GM12801 (cell line): ENCODE results near the gene PMS1.

Experiments used
- TF ChIP-seq, protein P1 (sequence below): IDR thresholded peaks from one replicate; pipeline ENCODE4 v1.5.1; 2011; ENCODE audit warnings: control low read depth; ENCODE audit not compliant: insufficient read length; ENCODE audit errors: extremely low read depth

Gene PMS1

DNA sequence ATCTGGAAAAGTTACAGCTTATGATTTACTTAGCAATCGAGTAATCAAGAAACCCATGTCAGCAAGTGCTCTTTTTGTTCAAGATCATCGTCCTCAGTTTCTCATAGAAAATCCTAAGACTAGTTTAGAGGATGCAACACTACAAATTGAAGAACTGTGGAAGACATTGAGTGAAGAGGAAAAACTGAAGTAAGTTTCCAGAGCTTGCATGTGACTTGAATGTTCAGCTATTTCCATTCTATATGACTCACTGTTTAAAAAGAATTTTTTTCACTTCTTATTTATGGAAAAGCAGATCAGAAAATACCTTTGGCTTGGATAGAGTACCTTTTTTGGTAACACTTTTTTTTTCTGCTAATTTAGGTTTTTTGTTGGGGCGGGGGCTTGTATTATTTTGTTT lies 70.7 kb downstream of the PMS1 start:
- TF ChIP-seq, protein P1, sequence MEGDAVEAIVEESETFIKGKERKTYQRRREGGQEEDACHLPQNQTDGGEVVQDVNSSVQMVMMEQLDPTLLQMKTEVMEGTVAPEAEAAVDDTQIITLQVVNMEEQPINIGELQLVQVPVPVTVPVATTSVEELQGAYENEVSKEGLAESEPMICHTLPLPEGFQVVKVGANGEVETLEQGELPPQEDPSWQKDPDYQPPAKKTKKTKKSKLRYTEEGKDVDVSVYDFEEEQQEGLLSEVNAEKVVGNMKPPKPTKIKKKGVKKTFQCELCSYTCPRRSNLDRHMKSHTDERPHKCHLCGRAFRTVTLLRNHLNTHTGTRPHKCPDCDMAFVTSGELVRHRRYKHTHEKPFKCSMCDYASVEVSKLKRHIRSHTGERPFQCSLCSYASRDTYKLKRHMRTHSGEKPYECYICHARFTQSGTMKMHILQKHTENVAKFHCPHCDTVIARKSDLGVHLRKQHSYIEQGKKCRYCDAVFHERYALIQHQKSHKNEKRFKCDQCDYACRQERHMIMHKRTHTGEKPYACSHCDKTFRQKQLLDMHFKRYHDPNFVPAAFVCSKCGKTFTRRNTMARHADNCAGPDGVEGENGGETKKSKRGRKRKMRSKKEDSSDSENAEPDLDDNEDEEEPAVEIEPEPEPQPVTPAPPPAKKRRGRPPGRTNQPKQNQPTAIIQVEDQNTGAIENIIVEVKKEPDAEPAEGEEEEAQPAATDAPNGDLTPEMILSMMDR: no peak

DNA sequence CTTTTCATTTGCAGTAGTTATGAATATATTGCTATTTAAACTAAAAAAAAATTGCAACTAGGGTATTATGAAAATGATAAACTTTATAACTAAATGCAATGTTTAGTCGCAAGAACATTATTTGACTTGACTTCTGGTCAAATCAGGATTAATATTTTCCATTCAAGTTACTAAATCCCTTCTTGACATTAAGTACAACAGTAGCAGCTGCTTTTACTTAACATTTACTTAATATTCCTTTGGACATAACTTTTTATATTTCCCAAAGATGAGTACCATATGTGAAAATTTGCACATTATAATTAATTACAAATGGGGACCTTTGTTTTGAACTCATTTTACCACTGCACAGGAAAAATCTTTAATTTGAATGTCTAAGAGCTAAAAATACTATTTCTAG lies 74.0 kb downstream of the PMS1 start:
- TF ChIP-seq, protein P1: no peak

DNA sequence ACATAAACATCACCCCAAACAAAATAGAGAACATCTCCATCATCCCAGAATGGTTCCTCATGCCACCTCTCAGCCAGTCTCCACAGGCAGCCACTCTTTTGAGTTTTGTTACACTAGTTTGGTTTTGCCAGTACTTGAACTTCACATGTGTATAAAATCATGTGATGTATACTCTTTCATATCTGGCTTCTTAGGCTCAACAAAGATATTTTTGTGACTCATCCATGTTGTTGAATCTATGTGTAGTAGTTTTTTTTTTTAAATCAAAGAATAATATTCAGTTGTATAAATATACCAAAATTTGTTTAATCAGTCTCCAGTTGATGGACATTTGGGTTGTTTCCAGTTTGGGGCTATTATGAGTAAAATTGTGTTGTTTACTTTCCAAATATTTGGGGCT lies 75.9 kb downstream of the PMS1 start:
- TF ChIP-seq, protein P1: no peak

DNA sequence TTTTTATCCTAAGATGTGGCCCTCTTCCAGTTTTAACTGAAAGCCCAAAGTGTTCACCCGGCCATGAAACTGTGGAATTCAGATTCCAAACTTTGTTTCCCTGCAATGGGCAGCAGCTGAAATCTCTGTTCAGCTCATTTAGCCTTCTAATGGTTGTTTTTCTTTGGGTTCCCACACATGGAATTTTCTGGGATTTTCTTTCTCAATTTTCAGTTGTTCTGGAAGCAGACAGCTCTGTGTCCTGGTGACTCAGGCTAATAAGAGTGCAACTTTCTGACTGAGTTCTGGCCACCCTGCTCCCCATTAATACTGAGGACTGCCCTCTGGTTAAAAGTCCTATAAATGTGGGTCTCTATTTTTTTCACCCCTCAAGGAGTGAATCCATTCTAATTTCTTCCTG lies 78.5 kb downstream of the PMS1 start:
- TF ChIP-seq, protein P1: no peak

DNA sequence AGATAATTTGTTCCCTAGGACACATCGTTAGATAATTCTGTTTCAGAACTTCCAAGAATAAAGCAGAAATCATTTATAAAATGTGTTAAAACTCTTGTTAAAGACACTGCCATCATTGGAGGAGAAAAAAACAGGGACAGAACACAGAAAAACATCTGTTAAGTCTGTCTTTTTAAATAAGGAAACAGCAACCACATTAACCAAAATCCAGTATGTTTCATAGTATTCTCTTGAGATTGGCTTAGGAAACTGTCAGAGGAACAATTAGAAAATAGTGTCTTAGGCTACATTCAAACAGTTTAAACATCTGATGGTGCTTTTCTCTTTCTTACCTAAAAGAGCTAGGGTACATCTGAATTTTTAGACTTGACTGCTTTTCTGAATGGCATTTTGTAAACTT lies 81.6 kb downstream of the PMS1 start:
- TF ChIP-seq, protein P1: no peak

DNA sequence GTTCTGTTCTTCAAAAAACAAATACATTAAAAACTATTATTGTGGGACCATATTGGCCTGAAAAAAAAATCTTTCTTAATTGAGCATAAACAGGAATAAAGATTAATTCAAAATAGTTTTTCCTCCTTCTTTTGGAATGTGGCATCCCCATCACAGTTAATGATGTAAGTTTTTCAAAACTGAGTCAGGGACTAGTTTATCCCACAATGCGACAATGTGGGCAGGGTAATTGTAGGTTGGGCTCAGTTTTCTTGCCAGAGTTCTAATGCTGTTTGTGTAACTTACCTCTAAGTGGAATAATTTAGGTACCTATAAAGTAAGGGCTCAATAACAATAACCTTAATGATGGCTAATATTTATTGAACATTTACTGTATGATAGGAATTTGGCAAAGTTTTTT lies 82.0 kb downstream of the PMS1 start:
- TF ChIP-seq, protein P1: no peak

DNA sequence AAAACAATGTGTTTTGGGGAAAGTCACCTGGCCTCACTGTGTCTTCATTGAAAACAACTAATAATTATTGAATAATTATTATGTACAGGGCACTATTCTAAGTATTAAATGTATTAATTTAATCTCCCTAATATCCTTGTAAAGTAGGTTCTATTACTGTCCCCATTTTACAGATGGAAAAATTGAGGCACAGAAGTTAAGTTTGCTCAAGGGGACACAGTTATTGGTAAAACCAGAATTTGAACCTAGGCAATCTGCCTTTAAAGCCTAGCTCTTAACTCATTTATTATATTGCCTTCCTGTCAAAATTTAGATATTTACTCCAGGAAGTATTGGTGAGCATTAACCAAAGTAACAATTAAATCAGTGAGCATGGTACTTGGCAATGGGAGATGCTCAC lies 84.6 kb downstream of the PMS1 start:
- TF ChIP-seq, protein P1: no peak
